ENCODE data around the gene LAIR1. TPM values are rescaled to one million over a fixed set of nuclear protein-coding genes. Genes with fewer than 3 reads are reported as not detected.

LAIR1 gene, protein sequence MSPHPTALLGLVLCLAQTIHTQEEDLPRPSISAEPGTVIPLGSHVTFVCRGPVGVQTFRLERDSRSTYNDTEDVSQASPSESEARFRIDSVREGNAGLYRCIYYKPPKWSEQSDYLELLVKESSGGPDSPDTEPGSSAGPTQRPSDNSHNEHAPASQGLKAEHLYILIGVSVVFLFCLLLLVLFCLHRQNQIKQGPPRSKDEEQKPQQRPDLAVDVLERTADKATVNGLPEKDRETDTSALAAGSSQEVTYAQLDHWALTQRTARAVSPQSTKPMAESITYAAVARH
- 1.3 TPM for total RNA-seq

DNA sequence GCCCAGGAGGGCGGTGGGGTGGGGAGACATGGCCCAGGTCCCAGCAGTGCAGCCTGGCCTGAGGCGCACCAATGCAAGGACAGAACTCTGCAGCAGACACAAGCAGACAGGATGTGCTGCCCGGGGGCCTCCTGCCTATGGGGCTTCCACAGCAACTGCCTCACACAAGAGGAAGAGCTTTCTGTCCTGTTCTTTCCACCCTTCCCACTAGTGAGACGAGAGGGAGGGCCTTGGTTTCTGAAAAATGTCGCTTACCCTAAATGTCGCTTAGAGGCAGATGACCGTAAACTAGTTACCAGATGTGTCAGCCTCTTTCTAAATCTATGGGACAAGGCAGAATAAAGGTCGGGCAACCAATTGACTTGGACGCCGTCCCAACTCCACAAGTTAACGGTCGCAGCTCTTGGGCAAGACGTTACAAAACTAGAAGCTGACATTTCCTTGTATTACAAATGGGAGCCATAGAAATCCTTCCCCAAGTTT, at the start of gene LAIR1:
TSS of gene LAIR1 (minus strand) at position 157 of the 483 bp plus-strand sequence. CDS start at position 30, 127 bp downstream.

DNA sequence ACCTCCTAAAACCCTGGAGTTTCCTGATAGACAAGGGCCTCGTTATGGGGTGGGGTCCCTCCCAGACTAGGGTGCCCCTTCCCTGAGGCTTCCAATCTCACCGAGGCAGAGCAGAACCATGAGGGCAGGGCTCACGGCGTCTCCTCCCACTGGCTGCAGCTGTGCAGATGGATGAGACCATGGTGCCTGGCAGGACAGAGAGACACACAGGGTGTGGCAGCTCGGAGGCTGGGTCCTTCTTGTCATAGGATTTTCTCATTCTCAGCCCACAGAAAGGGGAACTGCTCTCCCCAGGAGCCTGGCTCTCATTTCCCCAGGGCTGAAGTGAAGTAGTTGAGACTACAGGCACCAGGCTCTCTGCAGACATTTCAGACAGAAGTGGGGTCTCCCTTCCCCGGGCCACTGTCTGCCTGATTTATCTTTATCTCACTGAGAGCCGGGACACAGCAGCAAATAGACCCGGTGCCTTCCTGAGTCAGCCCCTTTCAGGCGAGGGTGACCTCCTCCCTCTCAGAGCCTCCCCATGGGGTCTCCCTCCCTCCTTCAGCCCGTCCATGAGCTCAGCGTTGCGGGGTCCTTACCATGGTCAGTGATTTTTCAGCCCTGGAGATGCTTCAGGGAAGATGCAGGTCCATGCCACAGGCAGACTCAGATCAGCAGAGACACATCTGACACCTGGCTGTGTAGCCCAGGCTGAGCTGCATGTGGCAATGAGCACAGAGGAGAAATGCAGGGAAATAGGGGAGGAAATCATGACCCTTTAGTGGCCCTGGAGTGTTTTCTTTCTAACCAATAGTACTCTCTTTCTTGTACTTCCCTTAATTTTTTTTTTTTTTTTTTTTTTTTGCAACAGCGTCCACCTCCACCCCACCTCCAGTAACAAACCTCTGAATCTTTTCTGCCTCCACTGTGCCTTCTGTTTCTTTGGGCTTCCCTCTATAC, 52.0 kb downstream of the LAIR1 start, which contains the start of gene LILRA5:
TSS of gene LILRA5 (minus strand) at position 731 of the 942 bp plus-strand sequence. CDS start at position 584, 147 bp downstream.

Other genes starting within 250 kb of the LAIR1 start
- 6.3 TPM for gene TFPT, start 249.3 kb downstream of the LAIR1 start, total RNA-seq
- 31.9 TPM for gene PRPF31, start 249.2 kb downstream of the LAIR1 start, total RNA-seq
- 14.1 TPM for gene CNOT3, start 227.2 kb downstream of the LAIR1 start, total RNA-seq
- 4.7 TPM for gene LENG1, start 205.2 kb downstream of the LAIR1 start, total RNA-seq
- gene TMC4, start 191.8 kb downstream of the LAIR1 start, total RNA-seq = 1.3 TPM
- 26.3 TPM for gene MBOAT7, start 175.4 kb downstream of the LAIR1 start, total RNA-seq
- 26.0 TPM for gene TSEN34, start 173.6 kb downstream of the LAIR1 start, total RNA-seq
- gene RPS9, start 164.1 kb downstream of the LAIR1 start, total RNA-seq = 935 TPM
- not detected for gene LILRB3, start 141.9 kb downstream of the LAIR1 start, total RNA-seq
- not detected for gene LILRA6, start 122.1 kb downstream of the LAIR1 start, total RNA-seq
- not detected for gene LILRB5, start 107.7 kb downstream of the LAIR1 start, total RNA-seq
- gene LILRB2, start 83.8 kb downstream of the LAIR1 start, total RNA-seq = not detected
- gene LILRA5, start 51.8 kb downstream of the LAIR1 start, total RNA-seq = 0.63 TPM
- gene LILRA4, start 25.8 kb downstream of the LAIR1 start, total RNA-seq = not detected
- gene TTYH1, start 50.5 kb upstream of the LAIR1 start, total RNA-seq = 64.5 TPM
- gene LENG8, start 84.3 kb upstream of the LAIR1 start, total RNA-seq = 89.5 TPM
- 3.4 TPM for gene LENG9, start 98.8 kb upstream of the LAIR1 start, total RNA-seq
- gene CDC42EP5, start 108.4 kb upstream of the LAIR1 start, total RNA-seq = not detected
- gene LAIR2, start 137.9 kb upstream of the LAIR1 start, total RNA-seq = not detected
- 0.31 TPM for gene LILRA2, start 208.9 kb upstream of the LAIR1 start, total RNA-seq
- not detected for gene LILRA1, start 228.7 kb upstream of the LAIR1 start, total RNA-seq